Endothelial cell of umbilical vein (primary cell): Measurements from ENCODE around the gene SYNCRIP. TPM values are rescaled to one million over a fixed set of nuclear protein-coding genes. Genes with fewer than 3 reads are reported as not detected.

Experiments
- BruUV-seq: library from RNA; stranded (reverse); fragments of 400-500 nt; replicated peaks from 2 replicates; lab custom pipeline; 2021; lab: Mats Ljungman, UMichigan
- CTCF ChIA-PET: fragments of 300-600, 350-600 bp; sonication (Branson Sonifier 250); formaldehyde crosslinking; loops from one replicate; lab custom pipeline; 2021; ENCODE audit warnings: antibody characterized with exemption, inconsistent platforms; lab: Charles Lee
- POLR2A ChIA-PET: fragments of 300-600, 350-600 bp; sonication (Branson Sonifier 250); formaldehyde crosslinking; loops from one replicate; lab custom pipeline; 2021; ENCODE audit warnings: antibody characterized with exemption, inconsistent platforms; lab: Charles Lee
- DNase-seq: peaks from one replicate; pipeline ENCODE4 v3.0.0-alpha.2; 2011; ENCODE audit warnings: low read depth, low spot score
- FAIRE-seq: peaks from 2 replicates; lab custom pipeline; 2011; peaks lifted over from hg19 to GRCh38; lab: Jason Lieb, UNC
- H2AFZ ChIP-seq: 2 replicates; pipeline ENCODE4 v1.6.0; 2012; ENCODE audit warnings: low read depth, low read length, control low read depth, inconsistent platforms
- H3K27ac ChIP-seq: 2 replicates; pipeline ENCODE4 v1.5.1; 2011; ENCODE audit warnings: low read depth, mild to moderate bottlenecking, control low read depth, low read length, moderate library complexity; ENCODE audit not compliant: insufficient read depth
- H3K27me3 ChIP-seq, 2 experiments: 2 replicates each; pipeline versions ENCODE4 v1.6.0 to v1.6.1; 2011; ENCODE audit warnings: low read length in 2 of 2, mixed read lengths in 1 of 2; ENCODE audit not compliant: control insufficient read depth in 2 of 2, insufficient read depth in 2 of 2
- H3K36me3 ChIP-seq, 2 experiments: 2 replicates in 1 of 2; 3 replicates in 1 of 2; pipeline ENCODE4 v1.5.1; 2011; ENCODE audit warnings: low read length in 2 of 2, mild to moderate bottlenecking in 1 of 2, moderate library complexity in 1 of 2; ENCODE audit not compliant: control insufficient read depth in 2 of 2, insufficient read depth in 2 of 2; ENCODE audit errors: extremely low read depth in 1 of 2
- H3K4me1 ChIP-seq: 3 replicates; pipeline ENCODE4 v1.5.1; 2011; ENCODE audit warnings: mild to moderate bottlenecking, low read length; ENCODE audit not compliant: control insufficient read depth, insufficient read depth; ENCODE audit errors: extremely low read depth
- H3K4me2 ChIP-seq: 2 replicates; pipeline ENCODE4 v1.6.1; 2011; ENCODE audit warnings: low read length, control low read depth, mixed read lengths; ENCODE audit not compliant: insufficient read depth
- H3K4me3 ChIP-seq, 3 experiments: fragments of 200-600 bp in 1 of 3; sonication (generic), shearing (Covaris generic) in 1 of 3; replicated peaks in 1 of 3; 2 replicates each; pipeline ENCODE4 v1.5.1; 2011 to 2016; ENCODE audit warnings: control low read depth in 3 of 3, low read length in 3 of 3, mild to moderate bottlenecking in 2 of 3, inconsistent platforms in 1 of 3, low read depth in 1 of 3, moderate library complexity in 1 of 3; ENCODE audit not compliant: insufficient read depth in 1 of 3
- H3K79me2 ChIP-seq: 2 replicates; pipeline ENCODE4 v1.6.0; 2012; ENCODE audit warnings: low read length, inconsistent platforms; ENCODE audit not compliant: control insufficient read depth, insufficient read depth
- H3K9ac ChIP-seq: replicated peaks from 2 replicates; pipeline ENCODE3; 2011; ENCODE audit warnings: low read length, control low read depth; ENCODE audit not compliant: insufficient read depth; ENCODE audit errors: extremely low read depth
- H3K9me1 ChIP-seq: replicated peaks from 3 replicates; pipeline ENCODE4 v1.6.0; 2011; ENCODE audit warnings: mild to moderate bottlenecking, low read length; ENCODE audit not compliant: control insufficient read depth, insufficient read depth; ENCODE audit errors: extremely low read depth
- H3K9me3 ChIP-seq: replicated peaks from 2 replicates; pipeline ENCODE4 v1.5.1; 2012; ENCODE audit warnings: low read length, inconsistent platforms; ENCODE audit not compliant: control insufficient read depth, insufficient read depth
- H4K20me1 ChIP-seq: replicated peaks from 2 replicates; pipeline ENCODE3; 2011; ENCODE audit warnings: mild to moderate bottlenecking, low read length; ENCODE audit not compliant: control insufficient read depth, insufficient read depth; ENCODE audit errors: extremely low read depth
- CTCF ChIP-seq, 2 donors: IDR thresholded peaks; 1 replicate in 1 of 2; 2 replicates in 1 of 2; pipeline ENCODE4 v1.5.1; 2011; ENCODE audit warnings: low read length in 2 of 2, mild to moderate bottlenecking in 2 of 2, moderate library complexity in 2 of 2, control low read depth in 1 of 2, inconsistent platforms in 1 of 2, low read depth in 1 of 2; ENCODE audit not compliant: insufficient read depth in 1 of 2; ENCODE audit errors: extremely low read depth in 1 of 2
- EZH2 ChIP-seq: IDR thresholded peaks from 2 replicates; pipeline ENCODE4 v1.6.1; 2012; ENCODE audit warnings: borderline replicate concordance, low read depth, mild to moderate bottlenecking, moderate library complexity, low read length, inconsistent platforms; ENCODE audit not compliant: severe bottlenecking
- FOS ChIP-seq: IDR thresholded peaks from 2 replicates; pipeline ENCODE4 v1.6.1; 2011; ENCODE audit warnings: mild to moderate bottlenecking, low read length, moderate library complexity, borderline replicate concordance; ENCODE audit not compliant: insufficient read depth
- GATA2 ChIP-seq: IDR thresholded peaks from 2 replicates; pipeline ENCODE4 v1.7.0; 2011; ENCODE audit warnings: low read depth, mild to moderate bottlenecking, moderate library complexity, mixed read lengths, low read length; ENCODE audit not compliant: insufficient read length, insufficient read depth
- JUN ChIP-seq: IDR thresholded peaks from 2 replicates; pipeline ENCODE4 v1.6.1; 2011; ENCODE audit warnings: borderline replicate concordance, low read depth; ENCODE audit not compliant: insufficient read length, insufficient read depth
- MYC ChIP-seq: IDR thresholded peaks from one replicate; pipeline ENCODE4 v1.6.1; 2011; ENCODE audit warnings: mild to moderate bottlenecking, low read depth, low read length
- POLR2A ChIP-seq: IDR thresholded peaks from 2 replicates; pipeline ENCODE4 v1.6.1; 2012; ENCODE audit warnings: low read depth, mild to moderate bottlenecking, control low read depth, low read length
- POLR2AphosphoS5 ChIP-seq: IDR thresholded peaks from 2 replicates; pipeline ENCODE4 v1.6.1; 2012; ENCODE audit warnings: low read depth, mild to moderate bottlenecking, control low read depth, low read length, moderate library complexity; ENCODE audit not compliant: insufficient read depth
- dilution Hi-C: fragments of 300-500 bp; cut with MboI; formaldehyde crosslinking; loops from one replicate; pipeline ENCODE4 v1.15.0; 2019; ENCODE audit warnings: low sequenced_read_pairs; ENCODE audit not compliant: extremely low pct_ligation_motif_present
- intact Hi-C: fragments of 100-400 bp; cut with micrococcal nuclease; formaldehyde crosslinking; loops from one replicate; pipeline ENCODE4 v1.10.0; 2022
- polyA plus RNA-seq, 4 experiments: library from polyadenylated mRNA; depleted of rRNA in 3 of 4; stranded (reverse) in 3 of 4; unstranded in 1 of 4; fragments of >200 nt; gene quantifications; 2 replicates each; pipeline versions ENCODE4 v1.2.1 to v1.2.3, GENCODE V29; 2011 to 2012; ENCODE audit warnings: missing spikeins in 1 of 4
- total RNA-seq: library from RNA; stranded (reverse); gene quantifications from 2 replicates; pipeline ENCODE4 v1.2.3, GENCODE V29; 2021
- TF ChIP-seq, protein P1 (sequence below): IDR thresholded peaks from 2 replicates; pipeline ENCODE4 v1.6.1; 2011; ENCODE audit not compliant: insufficient read depth, insufficient read length

The SYNCRIP gene
- total and polyA plus RNA-seq, 2 donors (not counting 3 experiments of a cell fraction or from before 2014, with no cell fraction given): 16.3 to 155 TPM

DNA sequence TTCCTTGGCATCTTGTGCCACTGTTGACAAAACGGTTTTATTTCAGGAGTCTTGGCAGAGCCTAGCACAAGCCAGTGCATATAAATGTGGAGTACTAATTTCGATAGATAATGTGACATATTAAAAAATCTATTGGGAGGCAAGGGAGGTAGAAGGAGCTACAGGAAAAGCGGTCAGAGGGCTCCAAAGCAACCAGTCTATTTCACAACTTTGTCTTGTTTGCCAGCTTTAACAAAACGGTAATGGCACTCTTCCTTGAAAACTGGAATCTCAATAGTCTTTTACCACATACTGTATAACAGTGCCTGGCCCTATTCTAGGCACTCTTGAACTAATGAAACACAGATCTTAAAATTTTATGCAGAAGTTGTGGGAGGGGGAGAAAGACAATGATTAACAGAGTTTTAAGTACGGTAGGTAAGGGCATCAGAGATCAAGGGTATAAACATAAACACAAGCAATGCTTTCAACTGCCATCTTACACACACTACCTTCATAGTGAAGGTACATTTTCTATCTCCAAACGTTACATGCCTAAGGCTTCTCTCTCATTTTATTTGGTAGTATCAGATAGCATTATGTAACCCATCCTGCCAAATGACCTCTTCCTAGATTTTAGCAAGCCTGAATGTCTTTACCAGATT is 33.5 kb upstream of the SYNCRIP start:
- H3K9me1 ChIP-seq: no peaks in the 10 kb centered on the region
- peaks cover 29% of the 10 kb centered on the region for H3K4me1 ChIP-seq
- peak overlapping the region; percentile 99 for H3K4me2 ChIP-seq
- dilution Hi-C loops: no loop called here
- H3K36me3 ChIP-seq: peaks cover 7 to 15% of the 10 kb centered on the region in 2 experiments
- intact Hi-C loops: loop anchor here (5.0 to 10.0 kb wide), 5 partner anchors 51 to 911 kb away; partner anchors contain the start of gene TBX18
- H4K20me1 ChIP-seq: peaks cover 11% of the 10 kb centered on the region
- H3K9ac ChIP-seq: peak overlapping the region; percentile 96
- peak; percentile 14 for TF ChIP-seq POLR2AphosphoS5
- TF ChIP-seq JUN: no peak
- POLR2A ChIA-PET: interaction anchor here (0.8 to 5.8 kb wide), 2 partner anchors 35 to 107 kb away, joined by 3 to 372 read pairs; partner anchors contain the start of gene SYNCRIP
- no peaks in the 10 kb centered on the region for H3K27me3 ChIP-seq
- no peaks in the 10 kb centered on the region for H3K9me3 ChIP-seq
- no peak for FAIRE-seq
- peaks cover 58% of the 10 kb centered on the region for H3K79me2 ChIP-seq
- CTCF ChIA-PET: interaction anchor here (0.6 to 6.3 kb wide), 5 partner anchors 34 to 139 kb away, joined by 3 to 78 read pairs (median 4); partner anchors contain the start of gene SYNCRIP
- no peak overlapping the region for H2AFZ ChIP-seq
- peak overlapping the region; percentile 27 for H3K27ac ChIP-seq
- peak; percentile 30 for DNase-seq
- peak overlapping the region; percentile 87 to 99 (median 96) for H3K4me3 ChIP-seq
- no TSS peak for BruUV-seq

DNA sequence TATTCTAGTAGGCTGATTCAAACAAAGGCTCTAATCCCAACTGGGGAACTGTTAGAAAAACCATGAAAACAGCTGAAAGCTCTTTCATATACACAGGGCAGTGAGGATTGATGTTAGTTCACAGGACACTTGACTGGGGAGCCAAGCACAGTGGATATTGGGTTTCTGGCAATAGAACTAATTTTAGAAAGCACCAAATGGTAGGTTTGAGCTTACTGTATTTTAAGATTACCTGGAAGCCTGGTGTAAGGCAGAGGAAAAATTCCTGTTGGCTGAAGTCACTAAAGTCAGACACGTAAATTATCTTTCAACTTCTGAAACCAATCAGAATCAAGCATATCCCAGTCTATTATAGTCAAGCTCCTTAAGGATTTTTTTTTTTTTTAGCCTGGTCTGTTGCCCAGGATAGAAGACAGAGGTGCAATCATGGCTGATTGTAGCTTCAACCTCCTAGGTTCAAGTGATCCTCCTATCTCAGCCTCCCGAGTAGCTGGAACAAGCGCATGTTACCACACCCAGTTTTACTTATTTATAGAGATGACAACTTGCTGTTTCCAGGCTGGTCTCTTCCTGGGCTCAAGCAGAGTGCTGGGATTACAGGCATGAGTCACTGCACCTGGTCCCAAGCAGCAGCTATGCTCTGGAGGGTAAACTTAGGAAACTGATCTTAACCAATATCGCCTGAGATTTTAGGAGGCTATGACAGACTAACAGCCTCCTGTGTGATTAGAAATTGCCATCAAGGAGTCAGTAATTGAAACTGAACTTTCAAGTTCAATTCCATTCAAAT is 32.5 kb upstream of the SYNCRIP start:
- H3K9ac ChIP-seq: peak overlapping the region; percentile 96
- H3K4me1 ChIP-seq: peaks cover 35% of the 10 kb centered on the region
- no peaks in the 10 kb centered on the region for H3K27me3 ChIP-seq
- H3K9me1 ChIP-seq: no peaks in the 10 kb centered on the region
- intact Hi-C loops (loop anchor here (5.0 to 10.0 kb wide), 5 partner anchors 50 to 910 kb away; partner anchors contain the start of gene TBX18), dilution Hi-C loops (no loop called here)
- H3K4me3 ChIP-seq: peak overlapping the region in 1 of 3 experiments; percentile 99
- H3K36me3 ChIP-seq: peaks cover 7 to 15% of the 10 kb centered on the region in 2 experiments
- peak overlapping the region; percentile 27 for H3K27ac ChIP-seq
- H2AFZ ChIP-seq: no peak overlapping the region
- no TSS peak for BruUV-seq
- TF ChIP-seq EZH2 (no peak), MYC (no peak), GATA2 (no peak), FOS (no peak), CTCF (IDR thresholded peaks at IDR 0.05; ENCODE audit: extremely low read depth in 1 of 2, insufficient read depth in 1 of 2, low read depth in 1 of 2, low read length in 2 of 2) (no peak), POLR2A (peak; percentile 75), POLR2AphosphoS5 (peak; percentile 61), JUN (peak; percentile 23)
- TF ChIP-seq, protein P1, sequence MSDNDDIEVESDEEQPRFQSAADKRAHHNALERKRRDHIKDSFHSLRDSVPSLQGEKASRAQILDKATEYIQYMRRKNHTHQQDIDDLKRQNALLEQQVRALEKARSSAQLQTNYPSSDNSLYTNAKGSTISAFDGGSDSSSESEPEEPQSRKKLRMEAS: no peak
- H4K20me1 ChIP-seq: peaks cover 11% of the 10 kb centered on the region
- ChIA-PET CTCF (interaction anchor here (0.6 to 6.3 kb wide), 3 partner anchors 34 to 57 kb away, joined by 3 to 78 read pairs (median 3); partner anchors contain the start of gene SYNCRIP), POLR2A (interaction anchor here (0.7 to 5.8 kb wide), 4 partner anchors 19 to 221 kb away, joined by 3 to 372 read pairs (median 3); partner anchors contain the start of gene SYNCRIP)
- FAIRE-seq (peak; percentile 72), DNase-seq (peak; percentile 46)
- peaks cover 55% of the 10 kb centered on the region for H3K79me2 ChIP-seq
- H3K9me3 ChIP-seq: no peaks in the 10 kb centered on the region
- peak overlapping the region; percentile 99 for H3K4me2 ChIP-seq
